Activated T-helper 17 cell treated with anti-CD3 and anti-CD28 coated beads, Interleukin-2, amount 50 U/mL, for 72 hours (primary cell): ENCODE data around the gene NELFB. TPM values are rescaled to one million over a fixed set of nuclear protein-coding genes. Genes with fewer than 3 reads are reported as not detected.

Experiments
- ATAC-seq: fragments of 150-1000 bp; cut with Tn5 transposase; replicated peaks from 2 replicates; pipeline ENCODE4 v1.10.0; 2021; ENCODE audit warnings: mild to moderate bottlenecking, moderate library complexity
- H3K27ac Mint-ChIP-seq: one replicate; pipeline ENCODE4 v1.8.0; 2022; ENCODE audit warnings: mixed read lengths
- H3K27me3 Mint-ChIP-seq: one replicate; pipeline ENCODE4 v1.8.0; 2022; ENCODE audit warnings: mixed read lengths
- H3K36me3 Mint-ChIP-seq: one replicate; pipeline ENCODE4 v1.8.0; 2022; ENCODE audit warnings: low read depth, mild to moderate bottlenecking, mixed read lengths
- H3K4me1 Mint-ChIP-seq: one replicate; pipeline ENCODE4 v1.8.0; 2022; ENCODE audit warnings: mixed read lengths
- H3K4me3 Mint-ChIP-seq: one replicate; pipeline ENCODE4 v1.8.0; 2022; ENCODE audit warnings: mild to moderate bottlenecking, mixed read lengths
- H3K9me3 Mint-ChIP-seq: one replicate; pipeline ENCODE4 v1.8.0; 2022; ENCODE audit warnings: mixed read lengths
- total RNA-seq, 2 donors: library from RNA; stranded (reverse); gene quantifications; one replicate each; pipeline ENCODE4 v1.2.3, GENCODE V29; 2022

The NELFB gene
- total RNA-seq, 2 donors from 2014 or later, result 43.6 to 78.0 TPM

DNA sequence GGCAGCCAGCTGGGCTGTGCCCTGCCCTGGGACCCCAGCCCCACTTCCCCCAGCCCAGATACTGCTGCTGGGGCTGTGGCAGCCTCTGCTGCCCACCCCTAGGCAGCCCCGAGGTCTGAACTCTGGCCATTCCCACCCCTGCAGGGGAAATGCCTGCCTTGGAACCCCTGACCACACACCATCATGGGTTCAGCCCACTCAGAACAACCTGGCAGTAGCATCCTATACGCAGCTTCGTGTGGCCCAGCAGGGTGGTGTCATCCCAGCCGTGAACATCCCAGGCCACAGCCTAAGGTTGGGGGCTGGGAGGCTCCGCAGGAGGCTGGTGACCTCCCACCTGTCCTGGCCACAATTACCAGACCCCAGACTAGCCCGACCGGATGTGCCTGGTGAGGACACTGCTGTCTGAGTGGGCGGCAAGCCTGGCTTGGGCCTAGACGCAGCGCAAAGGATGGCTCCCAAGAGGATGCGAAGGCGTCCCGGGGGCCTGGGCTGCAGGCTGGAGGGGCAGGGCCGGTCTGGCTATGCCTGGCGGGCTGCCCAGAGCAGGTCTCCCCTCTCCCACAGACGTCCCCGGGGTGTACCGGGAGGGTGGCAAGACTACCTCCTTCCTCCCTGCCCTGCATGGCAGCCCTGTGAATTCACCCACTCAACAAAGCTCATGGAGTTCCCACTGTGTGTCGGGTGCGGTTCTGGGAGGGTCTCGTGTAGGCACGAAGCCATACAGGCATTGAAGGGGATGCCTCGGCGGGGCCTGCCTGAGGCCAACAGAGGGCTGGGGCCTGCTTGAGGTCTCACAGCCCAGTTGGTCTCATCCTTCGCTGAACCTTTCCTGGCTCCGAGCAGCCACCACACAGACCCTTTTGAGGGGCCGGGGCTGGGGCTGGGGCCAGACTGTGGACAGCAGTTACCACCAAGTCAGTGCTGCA is 25.9 kb upstream of the NELFB start:
- no peak for ATAC-seq
- Mint-ChIP-seq H3K4me3 (no peak overlapping the region), H3K9me3 (no peaks in the 10 kb centered on the region), H3K4me1 (peaks cover 5% of the 10 kb centered on the region), H3K36me3 (no peaks in the 10 kb centered on the region), H3K27ac (no peak overlapping the region), H3K27me3 (peaks cover 3% of the 10 kb centered on the region)

DNA sequence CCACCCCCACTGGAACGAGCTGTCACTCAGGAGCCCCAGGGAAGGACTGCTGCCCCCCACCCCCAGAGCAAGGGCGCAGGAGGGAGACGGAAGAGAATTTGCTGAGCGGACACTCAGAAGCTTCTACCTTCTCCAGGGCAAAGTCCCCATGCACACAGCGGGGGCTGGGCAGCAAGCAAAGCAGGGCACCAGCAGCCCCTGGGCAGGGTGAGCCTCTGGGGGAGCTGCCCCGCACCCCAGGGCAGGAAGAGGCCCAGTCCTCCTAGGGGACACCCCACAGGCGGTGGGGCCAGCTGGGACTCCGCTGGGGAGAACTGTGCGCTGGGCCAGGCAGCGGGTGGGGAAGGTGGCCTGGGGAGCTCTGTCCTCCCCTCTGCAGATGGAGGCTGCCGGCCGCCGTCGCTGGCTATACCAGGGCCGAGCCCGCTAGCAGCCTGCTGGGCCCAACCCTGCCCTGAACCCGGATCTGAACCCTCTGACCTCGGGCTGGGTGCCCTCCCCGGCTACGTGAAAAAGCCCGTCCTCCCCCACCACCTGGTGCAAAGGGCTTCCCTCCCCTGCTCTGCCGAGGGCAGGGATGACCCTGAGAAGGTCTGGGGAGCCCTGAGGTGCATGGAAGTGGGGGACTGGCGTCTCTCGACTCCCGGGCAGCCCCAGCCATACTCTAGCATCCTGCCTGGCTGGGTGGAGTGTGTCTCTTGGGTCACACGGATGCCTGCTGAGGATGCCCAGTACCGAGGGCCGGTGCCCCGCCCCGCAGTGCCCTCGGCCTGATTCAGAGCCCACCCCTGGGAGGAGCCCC is 25.0 kb upstream of the NELFB start:
- Mint-ChIP-seq H3K9me3 (no peaks in the 10 kb centered on the region), H3K27ac (no peak overlapping the region), H3K4me1 (peaks cover 5% of the 10 kb centered on the region), H3K27me3 (peaks cover 6% of the 10 kb centered on the region), H3K4me3 (no peak overlapping the region), H3K36me3 (no peaks in the 10 kb centered on the region)
- no peak for ATAC-seq

DNA sequence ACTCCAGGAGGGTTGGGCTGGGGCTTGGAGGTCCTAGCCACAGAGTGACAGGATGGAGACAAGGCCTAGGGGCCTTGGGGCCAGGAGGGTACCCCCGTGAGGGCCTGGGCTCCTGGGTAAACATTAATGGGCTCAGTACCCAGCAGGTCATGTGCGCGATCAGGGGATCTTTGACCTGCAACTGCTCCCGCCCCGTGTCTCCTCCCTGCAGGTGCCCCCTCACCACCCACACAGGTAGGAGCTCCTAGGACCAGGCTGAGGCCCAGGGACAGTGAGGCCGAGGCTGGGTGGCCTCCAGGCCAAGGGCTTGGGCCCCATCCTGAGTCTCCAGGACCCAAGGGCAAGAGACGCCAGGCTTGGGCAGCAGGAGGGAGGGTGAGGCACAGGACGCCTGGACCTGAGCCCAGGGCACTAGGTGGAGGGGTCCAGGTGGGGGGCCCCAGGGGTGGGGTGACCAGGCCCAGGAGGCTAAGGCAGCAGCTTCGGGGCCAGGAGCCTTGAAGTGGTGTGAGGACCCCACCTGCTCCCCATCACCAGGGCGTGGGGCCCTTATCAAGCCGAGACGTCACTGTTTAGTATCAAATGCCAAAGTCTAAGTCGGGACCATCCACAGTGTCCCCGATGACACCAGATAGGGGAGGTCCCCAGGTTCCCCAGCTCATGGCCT is 24.3 kb upstream of the NELFB start, which contains the start of gene SLC34A3:
SLC34A3 (plus strand) TSS at position 197 of the 667 bp plus-strand sequence. CDS start 802 bp downstream, outside the sequence.
- ATAC-seq, result no peak
- H3K4me1 Mint-ChIP-seq, result peaks cover 5% of the 10 kb centered on the region
- no peak within 1 kb of the TSS for H3K27ac Mint-ChIP-seq
- H3K4me3 Mint-ChIP-seq, result no peak within 1 kb of the TSS
- no peaks in the 10 kb centered on the region for H3K9me3 Mint-ChIP-seq
- H3K27me3 Mint-ChIP-seq, result peaks cover 8% of the 10 kb centered on the region
- no peaks in the 10 kb centered on the region for H3K36me3 Mint-ChIP-seq

DNA sequence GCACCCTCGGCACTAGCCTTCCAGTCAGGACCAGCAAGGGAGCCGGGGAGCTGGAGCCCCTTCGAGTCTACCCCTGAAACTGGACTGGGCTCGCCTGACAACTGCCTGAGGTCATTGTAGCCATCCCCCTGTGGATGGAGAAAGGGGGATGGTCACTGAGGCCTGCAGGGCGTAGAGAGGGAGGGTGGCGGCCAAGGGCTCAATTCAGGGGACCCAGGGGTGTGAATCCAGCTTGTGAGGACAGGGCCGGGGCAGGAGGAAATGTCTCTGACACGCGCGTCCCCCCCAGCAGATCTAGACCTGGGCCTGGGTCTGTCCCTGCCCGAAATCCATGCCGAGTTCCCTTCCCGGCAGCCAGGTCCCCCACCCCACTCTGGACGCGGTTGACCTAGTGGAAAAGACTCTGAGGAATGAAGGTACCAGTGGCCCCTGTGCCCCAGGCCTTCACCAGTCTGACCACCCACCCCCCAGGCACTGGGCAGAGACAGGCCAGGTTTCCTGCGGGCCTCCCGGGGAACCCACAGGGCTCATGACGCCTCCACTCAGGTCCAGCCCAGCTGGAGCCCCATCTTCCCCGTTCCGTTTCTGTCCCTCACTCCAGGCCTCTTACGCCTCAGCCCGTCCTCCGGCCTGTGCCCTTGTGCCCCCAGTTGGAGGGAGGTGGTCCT is 23.6 kb upstream of the NELFB start:
- no peaks in the 10 kb centered on the region for H3K9me3 Mint-ChIP-seq
- no peak overlapping the region for H3K4me3 Mint-ChIP-seq
- no peak for ATAC-seq
- no peaks in the 10 kb centered on the region for H3K36me3 Mint-ChIP-seq
- H3K27me3 Mint-ChIP-seq, result peaks cover 8% of the 10 kb centered on the region
- H3K4me1 Mint-ChIP-seq, result peaks cover 5% of the 10 kb centered on the region
- no peak overlapping the region for H3K27ac Mint-ChIP-seq

DNA sequence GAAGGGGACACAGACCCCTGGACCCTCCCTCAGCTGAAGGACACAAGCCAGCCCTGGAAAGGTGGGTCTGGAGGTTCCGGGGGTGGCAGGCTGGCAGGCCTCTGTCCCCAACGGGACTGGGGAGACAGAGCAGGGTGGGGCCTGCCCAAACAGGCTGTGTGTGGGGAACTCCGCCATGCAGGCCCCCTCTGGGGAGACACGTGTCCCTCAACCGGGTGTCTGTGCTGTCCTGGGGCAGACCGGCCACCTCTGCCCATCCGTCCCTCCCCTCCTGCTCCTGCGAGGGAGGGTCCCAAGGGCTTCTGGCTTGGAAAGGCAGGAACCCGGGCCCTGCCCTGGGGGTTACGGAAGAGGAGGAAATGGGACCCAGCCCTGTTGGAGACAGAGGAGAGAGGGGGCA is 23.0 kb upstream of the NELFB start:
- no peak for ATAC-seq
- Mint-ChIP-seq H3K36me3 (no peaks in the 10 kb centered on the region), H3K4me1 (peaks cover 5% of the 10 kb centered on the region)

DNA sequence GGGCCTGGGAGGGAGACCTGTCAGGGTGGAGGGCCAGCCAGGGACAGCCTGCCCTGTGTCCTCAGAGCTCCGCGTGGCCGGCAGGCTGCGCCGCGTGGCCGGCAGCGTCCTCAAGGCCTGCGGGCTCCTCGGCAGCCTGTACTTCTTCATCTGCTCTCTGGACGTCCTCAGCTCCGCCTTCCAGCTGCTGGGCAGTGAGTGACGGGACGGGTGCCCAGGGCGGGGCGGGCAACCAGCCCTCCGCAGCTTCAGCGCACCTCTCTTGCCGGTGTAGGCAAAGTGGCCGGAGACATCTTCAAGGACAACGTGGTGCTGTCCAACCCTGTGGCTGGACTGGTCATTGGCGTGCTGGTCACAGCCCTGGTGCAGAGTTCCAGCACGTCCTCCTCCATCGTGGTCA is 22.6 kb upstream of the NELFB start:
- no peak for ATAC-seq
- H3K27ac Mint-ChIP-seq, result no peak overlapping the region
- H3K27me3 Mint-ChIP-seq, result peaks cover 7% of the 10 kb centered on the region
- H3K36me3 Mint-ChIP-seq, result no peaks in the 10 kb centered on the region
- H3K4me3 Mint-ChIP-seq, result no peak overlapping the region
- H3K4me1 Mint-ChIP-seq, result peaks cover 3% of the 10 kb centered on the region
- no peaks in the 10 kb centered on the region for H3K9me3 Mint-ChIP-seq

More for the DNA sequence above, 23.0 kb upstream of the NELFB start:
- no peaks in the 10 kb centered on the region for H3K9me3 Mint-ChIP-seq
- peaks cover 8% of the 10 kb centered on the region for H3K27me3 Mint-ChIP-seq
- no peak overlapping the region for H3K4me3 Mint-ChIP-seq
- no peak overlapping the region for H3K27ac Mint-ChIP-seq

DNA sequence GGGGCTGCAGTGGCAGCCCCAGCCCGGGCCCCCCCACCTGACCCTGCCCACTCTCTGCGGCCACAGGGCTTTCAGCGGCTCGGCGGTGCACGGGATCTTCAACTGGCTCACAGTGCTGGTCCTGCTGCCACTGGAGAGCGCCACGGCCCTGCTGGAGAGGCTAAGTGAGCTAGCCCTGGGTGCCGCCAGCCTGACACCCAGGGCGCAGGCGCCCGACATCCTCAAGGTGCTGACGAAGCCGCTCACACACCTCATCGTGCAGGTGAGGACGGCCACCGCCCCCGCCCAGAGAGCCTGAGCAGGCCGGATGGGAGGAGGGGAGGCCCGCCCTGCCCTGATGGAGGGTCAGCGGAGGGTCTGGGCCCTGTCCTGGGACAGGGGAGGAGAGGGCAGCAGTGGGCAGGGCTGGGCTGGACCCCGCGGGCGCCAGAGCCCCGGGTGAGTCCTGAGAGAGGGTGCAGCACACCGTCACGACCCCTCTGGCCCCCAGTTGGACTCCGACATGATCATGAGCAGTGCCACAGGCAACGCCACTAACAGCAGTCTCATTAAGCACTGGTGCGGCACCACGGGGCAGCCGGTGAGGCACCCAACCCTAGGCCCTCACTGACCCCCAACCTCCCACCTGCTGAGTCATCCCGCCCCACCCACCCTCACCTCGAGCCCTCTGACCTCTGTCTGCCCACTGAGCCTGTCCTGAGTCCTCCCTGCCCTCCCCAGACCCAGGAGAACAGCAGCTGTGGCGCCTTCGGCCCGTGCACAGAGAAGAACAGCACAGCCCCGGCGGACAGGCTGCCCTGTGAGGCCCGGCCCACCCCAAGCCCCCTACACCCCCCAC is 21.8 kb upstream of the NELFB start:
- ATAC-seq, result no peak
- Mint-ChIP-seq H3K27ac (no peak overlapping the region), H3K4me3 (no peak overlapping the region), H3K9me3 (no peaks in the 10 kb centered on the region), H3K36me3 (no peaks in the 10 kb centered on the region), H3K4me1 (no peaks in the 10 kb centered on the region), H3K27me3 (peaks cover 4% of the 10 kb centered on the region)

DNA sequence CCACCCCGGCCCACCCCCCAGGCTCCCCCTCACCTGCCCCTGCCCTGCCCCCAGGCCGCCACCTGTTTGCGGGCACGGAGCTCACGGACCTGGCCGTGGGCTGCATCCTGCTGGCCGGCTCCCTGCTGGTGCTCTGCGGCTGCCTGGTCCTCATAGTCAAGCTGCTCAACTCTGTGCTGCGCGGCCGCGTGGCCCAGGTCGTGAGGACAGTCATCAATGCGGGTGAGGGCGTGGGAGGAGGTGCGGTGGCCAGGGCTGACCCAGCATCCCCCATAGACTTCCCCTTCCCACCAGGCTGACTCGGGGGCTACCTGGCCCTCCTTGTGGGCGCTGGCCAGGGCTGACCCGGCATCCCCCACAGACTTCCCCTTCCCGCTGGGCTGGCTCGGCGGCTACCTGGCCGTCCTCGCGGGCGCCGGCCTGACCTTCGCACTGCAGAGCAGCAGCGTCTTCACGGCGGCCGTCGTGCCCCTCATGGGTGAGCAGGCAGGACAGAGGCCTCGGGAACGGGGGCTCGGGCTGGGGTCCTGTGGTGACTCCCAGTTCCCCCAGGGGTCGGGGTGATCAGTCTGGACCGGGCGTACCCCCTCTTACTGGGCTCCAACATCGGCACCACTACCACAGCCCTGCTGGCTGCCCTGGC is 21.0 kb upstream of the NELFB start:
- Mint-ChIP-seq H3K4me1 (no peaks in the 10 kb centered on the region), H3K4me3 (no peak overlapping the region), H3K9me3 (no peaks in the 10 kb centered on the region), H3K27ac (no peak overlapping the region), H3K27me3 (peaks cover 4% of the 10 kb centered on the region), H3K36me3 (no peaks in the 10 kb centered on the region)
- ATAC-seq, result no peak

DNA sequence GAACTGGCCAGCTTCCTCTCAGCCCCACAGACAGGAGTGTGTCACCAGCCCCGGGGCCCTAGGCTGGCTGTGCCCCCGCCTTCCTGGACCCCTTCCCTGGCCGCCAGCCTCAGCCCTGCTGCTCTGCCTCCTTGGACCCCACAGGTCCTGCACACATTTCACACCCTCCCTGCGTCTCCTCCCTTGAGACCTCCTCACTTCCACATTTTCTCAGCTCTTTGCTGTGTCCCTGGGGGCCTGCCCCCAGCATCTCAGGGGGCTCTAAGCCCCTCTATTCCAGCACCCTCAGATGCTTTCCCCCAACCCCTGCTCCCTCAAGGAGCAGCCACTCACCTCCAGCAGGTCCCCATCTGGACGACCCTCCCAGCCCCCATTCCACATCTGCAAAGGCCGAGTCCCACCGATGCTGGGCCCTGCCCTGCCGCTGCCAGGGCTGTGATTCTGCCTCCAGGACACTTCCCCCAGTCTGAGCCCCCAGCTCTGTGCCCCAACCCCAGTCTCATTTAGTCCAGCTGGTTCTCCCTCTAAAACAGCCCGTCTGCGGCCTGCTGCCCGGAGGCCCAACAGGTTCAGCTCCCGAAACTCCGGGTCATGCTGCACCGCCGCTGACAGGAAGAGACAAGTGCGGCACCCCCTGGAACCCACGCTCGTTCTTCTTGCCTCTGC is 20.2 kb upstream of the NELFB start:
- H3K4me3 Mint-ChIP-seq, result no peak overlapping the region
- H3K36me3 Mint-ChIP-seq, result no peaks in the 10 kb centered on the region
- no peaks in the 10 kb centered on the region for H3K4me1 Mint-ChIP-seq
- H3K27me3 Mint-ChIP-seq, result peaks cover 4% of the 10 kb centered on the region
- no peaks in the 10 kb centered on the region for H3K9me3 Mint-ChIP-seq
- no peak overlapping the region for H3K27ac Mint-ChIP-seq
- no peak for ATAC-seq

DNA sequence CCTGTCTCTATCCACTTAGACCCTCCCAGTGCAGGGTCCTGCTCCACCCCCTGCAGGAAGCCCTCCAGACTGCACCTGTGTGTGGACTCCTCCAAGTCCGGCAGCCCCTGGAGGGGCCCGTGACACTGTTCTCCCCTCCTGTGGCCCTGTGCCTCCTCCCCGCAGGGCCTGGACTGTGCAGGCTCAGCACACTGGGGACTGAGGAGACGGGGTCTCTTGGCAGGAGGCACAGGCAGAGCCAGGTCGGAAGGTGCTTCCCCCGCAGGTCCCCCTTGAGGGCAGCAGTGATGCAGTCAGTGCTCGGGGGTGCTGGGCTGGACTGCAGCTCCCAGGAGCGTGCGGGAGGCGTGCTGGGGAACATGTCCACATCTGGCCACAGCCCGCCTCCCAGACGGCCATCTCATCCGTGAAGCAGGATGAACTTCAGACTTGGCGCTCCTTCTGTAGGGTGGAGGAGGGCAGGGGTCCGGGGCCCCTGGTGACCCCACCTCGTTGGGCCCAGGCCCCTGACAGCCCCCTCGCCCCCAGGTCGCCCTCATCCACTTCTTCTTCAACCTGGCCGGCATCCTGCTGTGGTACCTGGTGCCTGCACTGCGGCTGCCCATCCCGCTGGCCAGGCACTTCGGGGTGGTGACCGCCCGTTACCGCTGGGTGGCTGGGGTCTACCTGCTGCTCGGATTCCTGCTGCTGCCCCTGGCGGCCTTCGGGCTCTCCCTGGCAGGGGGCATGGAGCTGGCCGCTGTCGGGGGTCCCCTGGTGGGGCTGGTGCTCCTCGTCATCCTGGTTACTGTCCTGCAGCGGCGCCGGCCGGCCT is 19.5 kb upstream of the NELFB start:
- ATAC-seq, result no peak
- Mint-ChIP-seq H3K27me3 (peaks cover 4% of the 10 kb centered on the region), H3K9me3 (no peaks in the 10 kb centered on the region), H3K36me3 (no peaks in the 10 kb centered on the region), H3K27ac (no peak overlapping the region), H3K4me1 (no peaks in the 10 kb centered on the region), H3K4me3 (no peak overlapping the region)

DNA sequence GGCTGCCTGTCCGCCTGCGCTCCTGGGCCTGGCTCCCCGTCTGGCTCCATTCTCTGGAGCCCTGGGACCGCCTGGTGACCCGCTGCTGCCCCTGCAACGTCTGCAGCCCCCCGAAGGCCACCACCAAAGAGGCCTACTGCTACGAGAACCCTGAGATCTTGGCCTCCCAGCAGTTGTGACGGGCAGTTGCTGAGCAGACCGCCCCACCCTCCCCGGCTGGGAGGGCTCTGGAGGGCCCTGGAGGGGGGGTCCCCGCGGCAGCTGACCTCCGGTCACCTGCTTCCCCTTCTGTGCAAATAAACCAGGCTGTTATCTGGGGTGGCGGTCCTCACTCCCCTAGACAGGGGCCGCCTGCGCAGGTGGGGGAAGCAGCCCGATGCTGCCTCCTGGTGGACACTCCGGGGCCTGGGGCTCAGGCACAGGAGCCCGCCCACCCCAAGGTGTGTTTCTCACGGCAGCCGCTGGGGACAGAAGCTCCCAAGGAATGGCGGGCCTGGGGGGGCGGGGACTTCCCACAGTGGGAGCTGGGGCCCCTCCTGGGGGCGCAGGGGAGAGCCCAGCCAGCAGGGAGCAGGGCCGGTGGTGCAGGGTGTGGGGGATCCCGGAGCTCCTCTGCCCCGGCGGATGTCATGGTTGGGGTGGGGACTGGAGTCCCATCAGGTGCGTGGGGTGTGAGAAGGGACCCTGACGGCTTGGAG is 18.7 kb upstream of the NELFB start:
- peak; percentile 23 for ATAC-seq
- no peaks in the 10 kb centered on the region for H3K9me3 Mint-ChIP-seq

More for the DNA sequence above, 18.7 kb upstream of the NELFB start:
- no peak overlapping the region for H3K27ac Mint-ChIP-seq
- peaks cover 4% of the 10 kb centered on the region for H3K27me3 Mint-ChIP-seq
- peaks cover 5% of the 10 kb centered on the region for H3K4me1 Mint-ChIP-seq
- H3K4me3 Mint-ChIP-seq, result no peak overlapping the region
- H3K36me3 Mint-ChIP-seq, result peaks cover 7% of the 10 kb centered on the region
